ENCODE data around the gene ROR2. TPM values are rescaled to one million over a fixed set of nuclear protein-coding genes. Genes with fewer than 3 reads are reported as not detected.

ROR2 gene
- total RNA-seq, 1 experiment from 2014 or later, result 2.7 TPM

DNA sequence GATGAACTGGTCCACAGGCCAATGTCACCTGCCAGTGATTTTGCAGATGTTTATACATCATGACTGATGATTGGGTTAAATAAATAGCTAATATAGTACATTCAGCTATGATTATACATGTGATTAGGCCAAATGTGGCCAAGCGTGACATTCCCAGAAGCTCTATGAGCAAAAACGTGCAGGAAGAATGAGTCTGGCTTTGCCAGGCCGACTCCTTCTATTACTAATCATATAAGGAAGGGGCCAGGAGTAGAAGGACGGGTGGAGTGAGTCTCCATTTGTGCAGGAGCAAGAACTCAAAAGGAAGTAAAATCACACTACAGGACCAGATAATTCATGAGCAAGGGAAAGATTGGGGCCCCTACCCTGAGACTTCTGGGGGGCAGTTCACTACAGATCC is 178.2 kb downstream of the ROR2 start:
- Histone ChIP-seq H2BK120ac (ENCODE audit: low read depth, low read length, poor library complexity, severe bottlenecking) (no peak overlapping the region), H3K4me2 (ENCODE audit: insufficient read depth, insufficient read length, low read length) (no peak overlapping the region), H3K23ac (ENCODE audit: insufficient read length, low read depth, low read length) (no peak overlapping the region), H3K56ac (ENCODE audit: insufficient read length, low read depth, low read length) (no peak overlapping the region), H4K8ac (replicated peaks; ENCODE audit: insufficient read length, low read depth, low read length) (no peak overlapping the region), H3K27ac (ENCODE audit: insufficient read length, low read depth, low read length) (no peak overlapping the region), H2BK20ac (ENCODE audit: low read depth, low read length, poor library complexity, severe bottlenecking) (no peak overlapping the region), H3K18ac (ENCODE audit: insufficient read length, low read depth, low read length) (no peak overlapping the region), H4K20me1 (ENCODE audit: control insufficient read depth, insufficient read depth, insufficient read length) (no peaks in the 10 kb centered on the region), H4K91ac (ENCODE audit: insufficient read length, low read depth, low read length) (no peak overlapping the region), H3K4me1 (ENCODE audit: insufficient read depth, low read length) (no peaks in the 10 kb centered on the region), H3T11ph (ENCODE audit: low read length) (no peak overlapping the region), H3K79me1 (ENCODE audit: insufficient read depth, low read depth, low read length, poor library complexity, severe bottlenecking) (no peaks in the 10 kb centered on the region), H2AFZ (ENCODE audit: low read length) (no peak overlapping the region), H3K14ac (ENCODE audit: insufficient read depth, low read length) (no peak overlapping the region), H2BK15ac (ENCODE audit: low read depth, low read length) (no peak overlapping the region), H3K9ac (ENCODE audit: extremely low read depth, insufficient read length, low read length) (no peak overlapping the region), H2BK12ac (ENCODE audit: insufficient read length, low read depth, low read length) (no peak overlapping the region), H2AK5ac (ENCODE audit: insufficient read length, low read length) (no peak overlapping the region), H3K79me2 (ENCODE audit: insufficient read depth, low read length) (no peaks in the 10 kb centered on the region), H3K27me3 (ENCODE audit: insufficient read depth, low read length) (no peaks in the 10 kb centered on the region), H2BK5ac (ENCODE audit: insufficient read length, low read length) (no peak overlapping the region), H3K9me3 (ENCODE audit: control insufficient read depth, low read depth, low read length) (no peaks in the 10 kb centered on the region), H3K4ac (ENCODE audit: low read depth, low read length) (no peak overlapping the region), H3K23me2 (ENCODE audit: insufficient read length, low read depth, low read length, poor library complexity, severe bottlenecking) (no peaks in the 10 kb centered on the region), H4K5ac (ENCODE audit: insufficient read length, low read depth, low read length) (no peak overlapping the region)
- WGBS (ENCODE audit: extremely low coverage, insufficient read length, low lambda C conversion rate), result no CpG with 5 or more reads among the region's 4 CpGs
- Mint-ChIP-seq H3K9me3 (no peaks in the 10 kb centered on the region), H3K4me3 (no peak overlapping the region), H3K27ac (no peak overlapping the region), H3K27me3 (ENCODE audit: low read depth) (peaks cover 8% of the 10 kb centered on the region), H3K36me3 (ENCODE audit: insufficient read depth in 1 of 3, low read depth in 3 of 3) (no peaks in the 10 kb centered on the region; a peak in 1 of 7 replicates), H3K4me1 (peaks cover 10 to 25% of the 10 kb centered on the region in 2 experiments)
- TF ChIP-seq, protein P1, sequence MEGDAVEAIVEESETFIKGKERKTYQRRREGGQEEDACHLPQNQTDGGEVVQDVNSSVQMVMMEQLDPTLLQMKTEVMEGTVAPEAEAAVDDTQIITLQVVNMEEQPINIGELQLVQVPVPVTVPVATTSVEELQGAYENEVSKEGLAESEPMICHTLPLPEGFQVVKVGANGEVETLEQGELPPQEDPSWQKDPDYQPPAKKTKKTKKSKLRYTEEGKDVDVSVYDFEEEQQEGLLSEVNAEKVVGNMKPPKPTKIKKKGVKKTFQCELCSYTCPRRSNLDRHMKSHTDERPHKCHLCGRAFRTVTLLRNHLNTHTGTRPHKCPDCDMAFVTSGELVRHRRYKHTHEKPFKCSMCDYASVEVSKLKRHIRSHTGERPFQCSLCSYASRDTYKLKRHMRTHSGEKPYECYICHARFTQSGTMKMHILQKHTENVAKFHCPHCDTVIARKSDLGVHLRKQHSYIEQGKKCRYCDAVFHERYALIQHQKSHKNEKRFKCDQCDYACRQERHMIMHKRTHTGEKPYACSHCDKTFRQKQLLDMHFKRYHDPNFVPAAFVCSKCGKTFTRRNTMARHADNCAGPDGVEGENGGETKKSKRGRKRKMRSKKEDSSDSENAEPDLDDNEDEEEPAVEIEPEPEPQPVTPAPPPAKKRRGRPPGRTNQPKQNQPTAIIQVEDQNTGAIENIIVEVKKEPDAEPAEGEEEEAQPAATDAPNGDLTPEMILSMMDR (conservative IDR thresholded peaks at IDR 0.05), result no peak
- no peak for DNase-seq
